Cardiac fibroblast (primary cell): ENCODE results near the gene ARHGDIA.

Source experiments
- DNase-seq, 2 donors: peaks; one replicate each; pipeline versions ENCODE4 v3.0.0 to v3.0.0-alpha.2; 2010; ENCODE audit warnings: low read depth in 2 of 2
- H3K4me3 ChIP-seq, 2 donors: replicated peaks in 1 of 2; 1 replicate in 1 of 2; 2 replicates in 1 of 2; pipeline ENCODE4 v1.5.1; 2011; ENCODE audit warnings: low read depth in 2 of 2, low read length in 2 of 2, mild to moderate bottlenecking in 2 of 2, moderate library complexity in 1 of 2
- TF ChIP-seq, protein P1 (sequence below): IDR thresholded peaks from one replicate; pipeline ENCODE4 v1.5.1; 2011; ENCODE audit warnings: low read depth, mild to moderate bottlenecking, low read length, inconsistent platforms

ARHGDIA gene

DNA sequence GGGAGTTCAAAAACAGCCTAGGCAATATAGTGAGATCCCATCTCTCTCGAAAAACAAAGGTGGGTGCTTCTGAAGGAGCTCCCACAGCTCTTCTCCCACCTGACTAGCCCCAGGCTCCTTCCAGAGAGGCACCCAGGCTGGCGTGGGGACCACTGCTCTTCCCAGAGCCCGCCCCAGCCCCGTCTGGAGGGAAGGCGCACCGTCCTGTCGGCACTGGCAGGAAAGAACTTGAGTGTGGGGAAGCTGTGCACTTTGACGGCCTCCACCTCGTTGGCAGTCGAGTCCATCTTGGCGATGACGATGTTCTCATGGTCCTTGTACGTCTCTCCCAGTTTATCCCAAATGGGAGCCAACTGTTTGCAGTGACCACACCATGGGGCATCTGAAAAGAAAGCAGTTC is 25.8 kb downstream of the ARHGDIA start:
- H3K4me3 ChIP-seq: no peak overlapping the region
- DNase-seq: no peak
- TF ChIP-seq, protein P1, sequence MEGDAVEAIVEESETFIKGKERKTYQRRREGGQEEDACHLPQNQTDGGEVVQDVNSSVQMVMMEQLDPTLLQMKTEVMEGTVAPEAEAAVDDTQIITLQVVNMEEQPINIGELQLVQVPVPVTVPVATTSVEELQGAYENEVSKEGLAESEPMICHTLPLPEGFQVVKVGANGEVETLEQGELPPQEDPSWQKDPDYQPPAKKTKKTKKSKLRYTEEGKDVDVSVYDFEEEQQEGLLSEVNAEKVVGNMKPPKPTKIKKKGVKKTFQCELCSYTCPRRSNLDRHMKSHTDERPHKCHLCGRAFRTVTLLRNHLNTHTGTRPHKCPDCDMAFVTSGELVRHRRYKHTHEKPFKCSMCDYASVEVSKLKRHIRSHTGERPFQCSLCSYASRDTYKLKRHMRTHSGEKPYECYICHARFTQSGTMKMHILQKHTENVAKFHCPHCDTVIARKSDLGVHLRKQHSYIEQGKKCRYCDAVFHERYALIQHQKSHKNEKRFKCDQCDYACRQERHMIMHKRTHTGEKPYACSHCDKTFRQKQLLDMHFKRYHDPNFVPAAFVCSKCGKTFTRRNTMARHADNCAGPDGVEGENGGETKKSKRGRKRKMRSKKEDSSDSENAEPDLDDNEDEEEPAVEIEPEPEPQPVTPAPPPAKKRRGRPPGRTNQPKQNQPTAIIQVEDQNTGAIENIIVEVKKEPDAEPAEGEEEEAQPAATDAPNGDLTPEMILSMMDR: no peak

DNA sequence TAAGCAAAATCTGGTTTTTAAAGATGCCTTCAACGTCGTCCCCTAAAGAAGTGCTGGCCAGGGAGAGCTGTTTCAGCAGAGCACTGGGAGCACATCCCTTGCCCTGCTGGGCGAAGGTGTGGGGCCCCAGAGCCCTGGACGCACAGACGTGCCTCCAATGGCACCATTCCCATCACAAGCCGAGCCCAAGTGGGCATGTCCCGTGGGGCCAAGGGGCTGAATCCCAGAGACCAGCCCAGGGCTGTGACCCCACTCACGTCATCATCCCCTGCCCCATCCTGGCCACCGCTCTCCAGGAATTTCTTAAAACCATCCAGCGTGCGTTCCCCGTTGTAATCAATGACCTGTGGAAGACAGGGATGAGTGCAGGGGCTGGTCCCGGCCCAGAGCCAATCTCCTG is 26.2 kb downstream of the ARHGDIA start:
- TF ChIP-seq, protein P1: no peak
- no peak overlapping the region for H3K4me3 ChIP-seq
- no peak for DNase-seq

DNA sequence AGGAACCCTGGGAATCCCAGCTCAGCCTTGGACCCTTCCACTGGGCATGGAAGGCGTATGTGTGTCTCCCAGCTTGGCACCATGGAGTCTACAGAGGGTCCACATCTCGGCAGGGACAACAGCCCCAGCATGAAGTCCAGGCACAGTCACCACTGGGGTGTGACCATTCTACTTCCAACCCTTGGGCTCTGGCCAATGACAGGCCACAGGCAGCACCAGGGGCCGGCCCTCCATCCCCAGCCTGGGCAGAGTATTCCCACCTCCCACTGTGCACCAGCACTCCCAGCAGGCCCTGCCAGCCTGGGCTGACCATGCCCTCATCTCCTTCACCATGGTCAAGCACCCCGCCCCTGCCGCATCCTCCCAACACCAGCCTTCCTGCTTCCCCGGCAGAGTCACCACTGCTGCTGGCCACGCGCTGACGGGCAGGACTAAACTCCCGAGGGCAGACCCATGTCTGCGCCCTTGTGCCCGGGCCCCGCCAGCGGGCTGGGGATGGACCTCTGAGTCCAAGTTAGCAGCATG is 26.7 kb downstream of the ARHGDIA start:
- TF ChIP-seq, protein P1: no peak
- DNase-seq: no peak
- no peak overlapping the region for H3K4me3 ChIP-seq

DNA sequence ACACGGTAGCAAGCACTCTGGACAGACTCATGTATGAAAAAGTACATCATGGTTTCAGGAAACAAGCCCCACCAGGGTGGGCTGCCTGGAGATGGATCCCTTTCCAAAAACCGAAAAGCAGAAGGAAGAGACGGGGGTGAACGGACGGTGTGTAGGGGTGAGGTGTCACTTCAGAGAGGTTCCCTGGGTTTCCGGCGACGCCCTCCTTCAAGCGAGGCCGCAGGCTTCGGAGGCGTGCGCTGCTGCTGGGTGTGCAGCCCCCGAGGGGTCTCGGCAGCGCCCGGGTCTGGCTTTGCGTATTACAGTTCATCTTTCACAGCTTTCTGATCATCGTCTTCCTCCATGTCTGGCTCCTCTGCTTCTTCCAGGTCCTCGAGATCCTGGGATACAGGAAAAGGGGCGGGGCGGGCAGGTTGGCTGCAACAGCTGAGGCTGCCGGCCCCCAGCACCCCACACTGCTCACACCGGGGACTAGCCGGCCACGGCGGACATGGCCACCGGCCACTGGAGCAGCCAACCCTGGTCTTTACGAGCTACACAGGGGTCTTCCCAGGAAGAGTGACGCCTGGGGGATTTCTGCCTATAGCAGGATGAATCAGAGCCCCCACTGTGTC is 27.3 kb downstream of the ARHGDIA start:
- DNase-seq: no peak
- TF ChIP-seq, protein P1: no peak
- H3K4me3 ChIP-seq: no peak overlapping the region

DNA sequence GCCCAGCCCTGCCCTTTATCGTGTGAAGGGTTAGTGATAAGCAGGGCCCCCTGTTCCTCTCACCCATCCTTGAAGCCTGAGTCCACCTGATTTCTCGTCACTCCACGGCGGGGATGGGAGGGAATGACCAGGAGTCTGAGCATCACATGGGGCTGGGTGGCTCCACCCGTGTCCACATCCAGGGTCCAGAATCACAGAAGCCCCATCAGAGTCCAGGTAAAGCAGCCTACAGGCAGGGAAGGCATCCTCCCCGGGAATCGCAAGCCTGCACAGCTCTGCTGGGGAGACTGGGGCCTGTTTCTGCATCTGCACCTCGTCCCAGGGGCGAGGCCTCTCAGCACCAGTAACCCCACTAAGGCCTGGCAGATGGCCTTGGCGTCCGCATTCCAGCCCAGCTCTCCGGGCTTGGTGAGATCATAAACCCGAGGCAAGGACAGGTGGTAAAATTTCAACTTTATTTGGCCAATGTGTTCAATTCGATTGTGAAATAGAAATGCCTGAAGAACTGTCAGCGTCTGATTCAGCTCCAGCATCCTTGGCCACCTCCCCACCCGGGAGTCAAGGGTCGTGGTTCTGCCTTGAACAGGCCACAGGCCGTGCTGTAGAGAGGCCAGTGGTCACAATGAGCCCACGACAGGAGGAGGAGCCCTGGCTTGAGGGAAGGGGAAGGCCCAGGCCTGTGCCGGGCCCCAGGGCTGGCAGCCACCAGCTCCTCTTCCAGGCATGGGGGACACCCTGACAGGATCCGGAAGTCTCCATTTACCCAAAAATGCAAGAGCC is 28.2 kb downstream of the ARHGDIA start:
- no peak overlapping the region for H3K4me3 ChIP-seq
- TF ChIP-seq, protein P1: no peak
- peak; percentile 22 to 56 for DNase-seq

DNA sequence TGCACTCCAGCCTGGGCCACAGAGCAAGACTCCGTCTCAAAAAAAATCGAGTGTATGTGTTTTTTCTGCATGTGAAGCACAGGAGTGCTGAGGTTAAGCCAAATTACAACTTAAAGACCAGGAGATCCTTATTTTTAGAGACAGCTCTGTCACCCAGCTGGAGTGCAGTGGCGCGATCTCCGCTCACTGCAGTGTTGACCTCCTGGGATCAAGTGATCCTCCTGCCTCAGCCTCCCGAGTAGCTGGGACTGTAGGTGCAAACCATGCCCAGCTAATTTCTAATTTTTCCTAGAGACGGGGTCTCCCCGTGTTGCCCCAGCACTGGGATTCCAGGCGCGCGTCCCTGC is 28.8 kb downstream of the ARHGDIA start:
- TF ChIP-seq, protein P1: no peak
- no peak for DNase-seq
- H3K4me3 ChIP-seq: no peak overlapping the region
